Measurements from ENCODE around the gene BRPF3.
"Not testable (repeated sequence)": the region's sequence is repeated elsewhere in the genome, so short reads cannot be mapped to it uniquely, and the experiment has no call there.

BRPF3 gene

DNA sequence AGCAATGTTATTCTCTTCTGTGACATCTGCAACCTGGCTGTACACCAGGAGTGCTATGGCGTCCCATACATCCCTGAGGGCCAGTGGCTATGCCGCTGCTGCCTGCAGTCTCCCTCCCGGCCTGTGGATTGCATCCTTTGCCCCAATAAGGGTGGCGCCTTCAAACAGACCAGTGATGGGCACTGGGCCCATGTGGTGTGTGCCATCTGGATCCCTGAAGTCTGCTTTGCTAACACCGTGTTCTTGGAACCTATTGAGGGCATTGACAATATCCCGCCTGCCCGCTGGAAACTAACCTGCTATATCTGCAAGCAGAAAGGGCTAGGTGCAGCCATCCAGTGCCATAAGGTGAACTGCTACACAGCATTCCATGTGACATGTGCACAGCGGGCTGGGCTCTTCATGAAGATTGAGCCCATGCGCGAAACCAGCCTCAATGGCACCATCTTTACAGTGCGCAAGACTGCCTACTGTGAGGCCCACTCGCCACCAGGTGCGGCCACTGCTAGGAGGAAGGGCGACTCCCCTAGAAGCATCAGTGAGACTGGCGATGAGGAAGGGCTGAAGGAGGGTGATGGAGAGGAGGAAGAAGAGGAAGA, 4.6 kb downstream of the BRPF3 start:
- DNase-seq (ENCODE audit: low spot score): no peak

DNA sequence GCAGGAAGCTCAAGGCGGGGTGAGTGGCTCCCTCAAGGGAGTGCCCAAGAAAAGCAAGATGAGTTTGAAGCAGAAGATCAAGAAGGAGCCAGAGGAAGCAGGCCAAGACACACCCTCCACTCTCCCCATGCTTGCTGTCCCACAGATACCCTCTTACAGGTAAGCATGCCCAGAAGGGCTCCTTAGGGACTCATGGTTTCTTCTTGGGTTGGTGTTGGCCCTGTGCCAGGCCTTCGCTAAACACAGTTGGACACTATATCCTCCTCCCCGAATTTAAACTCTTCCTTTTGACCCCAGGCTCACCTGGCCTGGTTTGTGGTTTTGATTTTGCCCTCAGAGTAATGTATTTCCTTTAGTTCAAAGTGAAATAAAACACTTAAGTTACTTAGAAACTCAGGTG, 5.1 kb downstream of the BRPF3 start:
- DNase-seq (ENCODE audit: low spot score): no peak

DNA sequence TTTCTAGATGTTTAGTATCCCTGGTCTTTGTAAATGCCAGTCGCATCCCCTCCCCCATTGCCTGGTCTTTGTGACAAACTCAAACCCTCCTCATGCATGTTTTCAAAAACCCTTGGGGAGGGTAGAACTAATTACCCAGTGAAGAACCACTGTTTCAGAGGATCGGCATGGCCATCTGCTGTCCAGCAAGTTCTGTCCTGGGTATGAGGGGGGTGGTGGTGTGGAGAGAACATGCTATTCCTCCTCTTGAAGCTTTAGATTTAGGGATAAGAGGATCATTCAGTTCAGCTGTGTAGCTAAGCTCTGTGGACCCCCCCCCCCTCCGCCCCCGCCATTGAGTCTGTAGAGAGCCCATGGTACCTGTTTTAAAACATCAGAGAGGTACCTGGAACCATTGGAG, 5.6 kb downstream of the BRPF3 start:
- no peak for DNase-seq (ENCODE audit: low spot score)

DNA sequence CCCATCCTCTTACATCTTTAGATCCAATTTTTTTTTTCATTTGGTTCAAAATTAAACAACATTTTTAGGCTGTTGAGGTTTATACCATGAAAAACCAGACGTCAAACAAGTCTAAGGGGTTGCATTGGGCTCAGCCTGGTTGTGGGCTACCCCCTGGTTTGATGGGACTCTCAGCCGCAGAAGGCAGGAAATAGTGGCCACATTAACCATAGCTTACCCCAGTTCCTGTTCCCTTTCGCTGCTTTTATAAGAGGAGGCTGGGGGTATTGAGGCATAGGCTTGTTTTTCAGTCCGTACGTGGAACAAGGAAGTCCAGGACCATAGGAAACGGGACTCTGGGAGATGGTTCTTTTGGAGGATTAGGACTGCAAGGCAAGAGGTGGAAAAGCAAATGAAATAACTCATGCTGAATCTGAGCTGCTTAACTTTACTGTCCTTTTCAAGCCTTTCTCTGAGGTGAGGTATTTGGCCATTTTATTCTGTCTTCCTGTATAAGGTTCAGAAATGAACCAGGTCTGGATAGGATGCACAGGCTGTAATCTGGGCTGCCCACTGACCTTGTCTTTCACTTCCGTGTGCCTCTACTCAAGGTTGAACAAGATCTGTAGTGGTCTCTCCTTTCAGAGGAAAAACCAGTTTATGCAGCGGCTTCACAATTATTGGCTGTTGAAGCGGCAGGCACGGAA, 7.7 kb downstream of the BRPF3 start:
- no peak for DNase-seq (ENCODE audit: low spot score)

DNA sequence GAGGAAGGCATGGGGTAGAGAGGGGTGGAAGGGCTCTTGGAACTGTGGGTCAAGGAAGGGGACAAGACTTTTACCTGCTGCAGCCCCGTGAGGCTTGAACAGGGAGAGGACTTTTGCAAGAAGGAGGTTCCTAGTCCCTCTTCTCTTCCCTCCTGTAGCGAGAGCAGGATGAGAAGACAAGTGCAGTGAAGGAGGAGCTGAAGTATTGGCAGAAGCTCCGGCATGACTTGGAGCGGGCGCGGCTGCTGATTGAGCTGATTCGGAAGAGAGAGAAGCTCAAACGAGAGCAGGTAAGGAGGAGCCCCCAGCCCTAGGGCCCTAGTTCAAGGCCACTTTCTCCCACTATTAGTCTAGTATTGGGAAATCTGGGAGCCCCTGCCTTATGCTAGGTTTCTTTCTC, 10.6 kb downstream of the BRPF3 start:
- no peak for DNase-seq (ENCODE audit: low spot score)

DNA sequence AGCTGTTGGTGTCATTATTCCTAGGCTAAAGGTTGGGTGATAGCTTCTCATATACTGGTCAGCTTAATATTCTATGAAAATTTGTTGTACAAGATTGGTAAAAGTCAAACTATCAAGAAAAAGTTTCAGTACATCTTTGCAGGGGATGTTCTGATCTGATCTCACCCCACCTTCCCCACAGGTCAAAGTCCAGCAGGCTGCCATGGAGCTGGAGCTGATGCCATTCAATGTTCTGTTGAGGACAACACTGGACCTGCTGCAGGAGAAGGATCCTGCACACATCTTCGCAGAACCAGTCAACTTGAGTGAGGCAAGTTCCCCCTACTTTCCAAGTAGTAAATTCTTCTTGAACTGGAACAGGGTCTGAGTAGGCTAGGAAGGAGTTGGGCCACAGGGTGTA, 13.1 kb downstream of the BRPF3 start:
- no peak for DNase-seq (ENCODE audit: low spot score)

DNA sequence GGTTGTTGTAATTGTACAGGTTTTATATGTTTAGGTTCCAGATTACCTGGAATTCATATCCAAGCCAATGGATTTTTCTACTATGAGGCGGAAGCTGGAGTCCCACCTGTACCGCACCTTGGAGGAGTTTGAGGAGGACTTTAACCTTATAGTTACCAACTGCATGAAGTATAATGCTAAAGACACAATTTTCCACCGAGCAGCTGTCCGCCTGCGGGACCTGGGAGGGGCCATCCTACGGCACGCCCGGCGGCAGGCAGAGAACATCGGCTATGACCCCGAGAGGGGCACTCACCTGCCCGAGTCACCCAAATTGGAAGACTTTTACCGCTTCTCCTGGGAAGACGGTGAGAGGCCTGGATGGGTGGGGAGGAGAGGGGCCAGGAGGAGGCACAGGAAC, 13.6 kb downstream of the BRPF3 start:
- DNase-seq (ENCODE audit: low spot score): no peak

DNA sequence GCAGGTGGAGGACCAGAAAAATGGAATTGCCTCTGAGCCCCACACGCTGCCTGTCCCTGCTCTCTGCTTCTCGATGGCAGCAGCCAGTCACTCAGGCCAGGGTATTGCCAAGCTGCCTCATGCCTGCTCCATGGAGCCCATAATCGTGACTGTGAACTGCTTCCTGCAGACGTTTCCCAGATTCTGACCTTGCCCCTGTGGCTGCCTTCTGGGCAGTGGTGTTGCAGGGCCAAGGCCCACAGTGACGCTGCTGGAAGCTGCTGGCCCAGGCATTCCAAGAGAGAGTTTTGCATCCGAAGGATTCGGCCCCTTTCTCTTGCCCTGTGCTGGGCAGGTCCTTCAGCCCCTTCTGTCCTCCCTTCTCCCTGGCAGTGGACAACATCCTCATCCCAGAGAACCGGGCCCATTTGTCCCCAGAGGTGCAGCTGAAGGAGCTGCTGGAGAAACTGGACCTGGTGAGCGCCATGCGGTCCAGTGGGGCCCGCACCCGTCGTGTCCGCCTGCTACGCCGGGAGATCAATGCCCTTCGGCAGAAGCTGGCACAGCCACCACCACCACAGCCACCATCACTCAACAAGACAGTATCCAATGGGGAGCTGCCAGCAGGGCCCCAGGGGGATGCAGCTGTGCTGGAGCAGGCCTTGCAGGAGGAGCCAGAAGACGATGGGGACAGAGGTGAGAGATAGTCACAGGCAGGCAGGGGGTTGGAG, 14.5 kb downstream of the BRPF3 start:
- no peak for DNase-seq (ENCODE audit: low spot score)

DNA sequence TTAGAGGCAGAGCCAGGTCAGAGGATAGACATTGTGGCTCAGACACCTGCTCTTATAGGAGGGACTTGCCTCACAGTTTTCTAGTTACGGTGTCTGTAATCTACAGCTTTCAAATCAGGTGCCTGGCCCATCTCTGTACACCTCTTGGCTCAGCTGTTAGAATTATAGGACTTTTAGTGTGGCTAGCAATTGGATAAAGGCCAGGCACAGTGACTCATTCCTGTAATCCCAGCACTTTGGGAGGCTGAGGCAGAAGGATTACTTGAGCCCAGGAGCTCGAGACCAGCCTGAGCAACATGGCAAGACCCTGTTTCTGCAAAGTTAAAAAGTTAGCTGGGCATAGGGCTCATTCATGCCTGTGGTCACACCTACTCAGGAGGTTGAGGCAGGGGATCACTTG, 20.0 kb downstream of the BRPF3 start:
- DNase-seq (ENCODE audit: low spot score): no peak

DNA sequence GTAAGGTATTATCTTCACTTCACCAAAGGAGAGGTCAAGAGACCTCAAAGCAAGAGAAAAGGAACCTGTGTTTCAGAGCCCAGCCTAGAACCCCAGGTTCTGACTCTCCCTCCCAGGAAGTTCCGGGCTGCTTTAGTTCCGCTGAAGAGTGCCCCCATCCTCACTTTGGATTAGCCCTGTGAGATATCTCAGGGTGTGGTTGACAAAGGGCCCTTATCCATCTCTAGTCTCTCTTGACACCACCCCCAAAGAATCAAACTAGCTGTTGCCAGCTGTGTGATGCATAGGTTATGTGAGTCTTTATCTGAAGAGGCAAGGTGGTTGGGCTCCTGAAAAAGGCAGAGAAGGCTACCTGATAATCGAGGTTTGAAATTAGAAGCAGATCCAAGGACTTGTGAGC, 20.6 kb downstream of the BRPF3 start:
- DNase-seq (ENCODE audit: low spot score): no peak

DNA sequence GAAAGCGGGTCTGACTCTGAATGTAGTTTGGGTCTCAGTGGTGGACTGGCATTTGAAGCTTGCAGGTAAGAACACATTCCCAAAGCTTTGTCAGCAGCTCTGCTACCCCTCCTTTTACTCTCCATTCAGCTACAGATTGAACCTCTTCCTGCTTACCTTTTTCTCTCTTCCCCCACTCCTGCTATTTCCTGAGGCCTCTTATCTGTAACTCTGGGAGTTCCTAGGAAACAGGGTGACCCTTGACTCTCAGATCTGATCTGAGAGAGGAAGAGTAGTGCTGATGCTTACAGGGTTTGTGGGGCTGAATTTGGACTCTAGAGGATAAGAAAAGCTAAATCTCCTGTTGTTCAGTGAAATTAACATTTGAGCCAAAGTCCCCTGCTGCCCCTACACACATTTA, 21.4 kb downstream of the BRPF3 start:
- DNase-seq (ENCODE audit: low spot score): no peak

DNA sequence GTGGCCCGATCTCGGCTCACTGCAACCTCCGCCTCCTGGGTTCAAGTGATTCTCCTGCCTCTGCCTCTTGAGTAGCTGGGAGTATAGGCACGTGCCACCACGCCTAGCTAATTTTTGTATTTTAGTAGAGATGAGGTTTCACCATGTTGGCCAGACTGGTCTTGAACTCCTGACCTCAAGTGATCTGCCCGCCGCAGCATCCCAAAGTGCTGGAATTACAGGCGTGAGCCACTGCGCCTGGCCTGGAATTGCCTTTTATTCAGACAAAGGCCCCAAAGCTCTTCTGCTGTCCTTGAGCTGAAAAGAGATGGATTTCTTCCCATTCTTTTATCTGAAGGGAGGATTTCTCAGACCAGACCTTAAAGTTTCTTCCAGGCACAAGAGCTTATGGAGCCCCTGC, 22.0 kb downstream of the BRPF3 start:
- not testable (repeated sequence) for DNase-seq (ENCODE audit: low spot score)

DNA sequence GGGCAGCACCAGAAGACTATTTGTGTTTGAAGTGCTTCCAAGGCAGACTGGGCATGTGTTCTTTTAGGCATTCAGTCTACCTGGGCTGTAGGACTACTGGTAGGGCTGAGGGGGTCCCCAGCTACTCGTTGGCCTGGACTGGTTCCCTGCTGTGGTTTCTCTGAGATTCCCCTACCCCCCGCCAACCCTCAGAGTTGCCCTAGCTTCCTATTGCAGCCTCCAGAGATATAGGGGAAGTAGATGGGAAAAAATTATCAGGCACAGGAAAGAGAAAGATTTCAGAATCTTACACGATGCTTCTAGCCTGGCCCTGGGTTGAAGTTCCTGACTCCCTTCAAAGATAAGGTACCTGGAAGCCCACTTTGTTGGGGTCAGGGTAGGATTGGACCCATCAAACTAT, 22.5 kb downstream of the BRPF3 start:
- no peak for DNase-seq (ENCODE audit: low spot score)

DNA sequence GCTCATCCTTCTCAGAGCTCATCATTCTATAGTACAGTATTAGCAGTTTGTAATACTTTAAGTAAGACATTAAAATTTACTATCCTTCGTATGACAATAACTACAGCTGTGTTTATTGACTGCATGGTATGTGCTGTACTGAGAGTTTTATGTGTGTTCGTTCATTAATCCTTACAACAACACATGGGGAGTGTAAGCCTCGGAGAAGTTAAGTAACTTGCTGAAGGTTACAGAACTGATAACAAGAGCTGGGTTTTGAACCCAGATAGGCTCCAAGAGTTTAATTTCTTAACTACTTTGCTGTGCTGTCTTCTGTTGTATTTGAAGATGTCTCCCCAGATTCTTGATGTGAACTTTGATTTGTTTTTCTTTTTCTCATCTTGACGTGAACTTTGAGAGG, 23.7 kb downstream of the BRPF3 start:
- DNase-seq (ENCODE audit: low spot score): no peak

DNA sequence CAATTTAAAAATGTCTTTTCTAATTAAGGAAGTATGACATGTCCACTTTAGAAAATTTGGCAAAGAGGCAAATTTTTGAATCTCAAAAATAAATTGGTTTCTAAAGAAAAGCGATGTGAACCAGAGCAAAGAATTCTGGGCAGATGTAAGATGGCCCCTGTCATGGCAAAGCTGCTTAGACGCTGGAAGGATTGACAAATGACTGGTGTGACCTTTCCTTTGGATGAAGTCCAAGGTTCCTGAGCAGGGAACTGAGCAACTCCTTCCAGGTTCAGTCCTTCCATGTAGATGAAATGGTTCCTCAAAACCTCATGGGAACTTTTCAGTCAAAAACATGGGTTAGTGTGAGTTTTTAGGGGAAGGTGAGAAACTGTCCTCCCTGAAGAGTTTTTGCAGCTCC, 25.1 kb downstream of the BRPF3 start:
- DNase-seq (ENCODE audit: low spot score): no peak

DNA sequence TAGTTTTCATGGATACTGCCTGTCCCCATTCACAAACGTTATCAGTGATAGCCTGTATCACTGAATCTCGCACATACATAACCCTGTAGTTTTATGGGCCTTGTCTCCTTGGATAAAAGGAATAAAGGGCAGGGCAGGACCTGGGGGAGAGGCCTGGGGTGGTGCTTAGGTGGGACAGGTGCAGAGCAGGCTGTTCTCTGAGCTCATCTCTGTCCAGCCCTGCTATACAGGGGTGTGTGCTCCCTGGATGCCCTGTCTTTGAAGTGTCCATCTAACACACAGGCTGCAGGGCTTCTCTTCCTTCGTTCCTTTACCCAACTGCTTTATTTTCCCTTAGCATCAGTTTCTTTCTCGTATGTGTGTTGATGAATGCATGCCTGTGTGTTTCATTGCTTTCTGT, 26.4 kb downstream of the BRPF3 start:
- no peak for DNase-seq (ENCODE audit: low spot score)

DNA sequence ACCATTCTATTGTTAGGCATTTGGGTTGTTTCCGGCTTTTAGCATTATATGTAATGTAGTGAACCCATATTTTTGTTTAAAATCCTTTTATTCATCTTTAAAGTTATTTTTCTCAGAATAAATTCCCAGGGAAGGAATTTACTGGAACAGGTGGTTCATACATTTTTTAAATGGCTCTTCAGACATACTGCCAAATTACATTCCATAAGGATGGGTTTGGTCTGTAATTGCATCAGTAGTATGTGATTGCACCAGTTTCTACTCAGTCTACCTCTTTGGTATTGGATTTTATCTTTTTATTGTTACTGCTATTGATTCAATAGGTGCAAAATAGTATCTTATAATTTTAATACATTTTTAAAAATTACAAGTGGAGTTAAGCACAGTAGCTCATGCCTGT, 27.2 kb downstream of the BRPF3 start:
- no peak for DNase-seq (ENCODE audit: low spot score)

DNA sequence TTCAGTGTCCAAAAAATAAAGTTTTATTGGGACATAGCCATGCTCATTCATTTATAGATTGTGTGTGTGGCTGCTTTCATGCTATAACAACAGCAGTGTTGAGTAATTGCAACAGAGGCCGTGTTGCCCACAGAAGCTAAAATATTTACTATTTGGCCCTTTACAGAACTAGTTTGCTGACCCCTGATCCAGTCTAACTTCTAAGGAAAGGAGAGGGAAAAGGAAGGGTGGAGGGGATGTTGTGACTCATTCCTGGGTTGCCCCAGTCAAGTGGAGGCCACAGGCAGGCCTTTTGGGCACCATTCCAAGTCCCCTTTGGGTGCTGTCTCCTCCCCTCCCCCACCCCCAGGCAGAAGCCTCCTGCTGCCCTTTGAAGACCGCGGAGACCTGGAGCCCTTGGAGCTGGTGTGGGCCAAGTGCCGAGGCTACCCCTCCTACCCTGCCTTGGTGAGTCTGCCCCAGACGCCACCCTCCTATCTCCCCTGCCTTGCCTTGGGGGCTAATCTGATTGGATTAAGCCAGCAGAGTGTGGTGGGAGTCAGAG, 28.4 kb downstream of the BRPF3 start:
- DNase-seq (ENCODE audit: low spot score): no peak

DNA sequence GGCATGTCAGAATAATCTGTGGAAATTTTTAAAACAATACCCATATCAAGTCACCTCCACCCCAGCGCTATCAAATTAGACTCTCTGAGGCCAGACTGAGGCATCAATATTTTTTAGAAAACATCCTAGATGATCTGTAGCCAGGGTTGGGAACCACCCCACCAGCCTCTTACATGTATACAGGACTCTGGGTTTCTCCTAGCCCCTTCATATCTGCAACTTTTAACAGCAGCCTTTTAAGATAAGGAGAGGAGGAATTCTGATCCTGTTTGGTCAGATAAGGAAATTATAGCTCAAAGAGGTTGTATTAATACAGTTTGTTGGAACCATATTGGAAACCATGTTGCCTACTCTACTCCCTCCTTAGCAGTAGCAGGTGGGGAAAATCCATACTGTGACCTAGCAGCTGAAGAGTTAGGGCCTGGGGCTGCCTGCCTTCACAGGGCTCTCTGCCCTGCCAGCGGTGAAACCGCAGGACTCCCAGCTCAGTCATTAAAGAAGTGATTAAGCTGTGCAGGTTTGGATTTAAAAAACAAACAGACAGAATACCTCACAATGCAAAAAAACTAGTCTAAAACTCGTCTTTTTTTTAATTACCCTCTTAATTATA, 30.0 kb downstream of the BRPF3 start:
- DNase-seq (ENCODE audit: low spot score): no peak

DNA sequence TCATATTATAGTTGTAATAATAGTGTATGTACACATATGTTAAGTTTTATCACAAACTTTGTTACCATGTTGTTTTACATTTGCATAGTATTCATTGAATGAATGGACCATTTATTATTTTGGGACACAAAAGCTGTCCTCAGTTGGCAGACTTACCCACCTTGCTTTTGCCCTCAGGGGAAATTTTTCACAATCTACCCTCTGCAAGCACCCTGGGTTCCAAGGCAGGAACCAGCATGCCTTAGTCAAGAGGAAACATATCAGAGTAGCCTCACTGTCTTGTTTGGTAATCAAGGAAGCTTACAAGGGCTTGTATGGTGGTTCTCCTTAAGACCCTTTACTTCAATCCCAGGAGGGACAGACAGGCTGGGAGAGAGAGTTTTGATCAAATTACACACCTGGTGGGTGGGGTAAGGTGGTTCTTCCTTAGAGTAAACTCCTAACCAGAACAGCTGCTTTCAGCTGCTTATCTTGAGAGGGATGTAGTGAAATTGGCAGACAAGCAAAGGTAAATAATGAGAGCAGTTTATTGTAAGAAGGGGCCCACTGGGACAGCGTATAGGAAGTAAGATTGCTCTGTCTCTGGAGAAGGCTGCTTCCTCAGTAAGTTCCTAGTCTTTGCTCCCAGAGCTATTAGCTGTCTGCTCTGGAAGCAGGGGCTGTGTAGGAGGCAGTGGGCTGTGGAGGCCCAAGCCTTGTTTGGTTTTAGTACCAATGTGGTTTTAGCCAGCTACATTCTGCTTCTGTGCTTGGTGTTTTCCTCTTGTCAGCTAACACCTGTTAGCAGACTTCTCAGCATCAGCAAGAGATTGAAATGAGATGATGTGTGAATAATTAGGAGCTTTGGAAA, 31.1 kb downstream of the BRPF3 start:
- no peak for DNase-seq (ENCODE audit: low spot score)

DNA sequence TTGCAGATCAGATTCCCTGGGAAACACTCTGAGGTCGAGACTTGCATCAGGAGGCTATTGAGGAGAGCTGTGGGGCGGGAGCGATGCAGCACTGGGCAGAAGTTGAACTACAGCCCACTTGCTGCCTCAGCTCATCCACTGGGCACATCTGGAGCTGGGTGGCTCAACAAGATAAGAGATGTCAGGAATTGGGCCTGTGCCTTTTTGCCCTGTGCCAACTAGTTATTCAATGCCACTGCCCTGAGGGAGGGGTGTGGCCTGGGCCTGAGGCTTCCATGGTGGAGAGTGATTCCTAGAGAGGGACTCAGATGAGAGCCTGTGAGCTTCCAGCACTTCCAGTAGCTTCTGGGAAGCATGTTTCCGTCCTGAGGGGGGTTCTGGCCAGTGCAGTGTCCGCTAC, 32.7 kb downstream of the BRPF3 start:
- DNase-seq (ENCODE audit: low spot score): no peak

DNA sequence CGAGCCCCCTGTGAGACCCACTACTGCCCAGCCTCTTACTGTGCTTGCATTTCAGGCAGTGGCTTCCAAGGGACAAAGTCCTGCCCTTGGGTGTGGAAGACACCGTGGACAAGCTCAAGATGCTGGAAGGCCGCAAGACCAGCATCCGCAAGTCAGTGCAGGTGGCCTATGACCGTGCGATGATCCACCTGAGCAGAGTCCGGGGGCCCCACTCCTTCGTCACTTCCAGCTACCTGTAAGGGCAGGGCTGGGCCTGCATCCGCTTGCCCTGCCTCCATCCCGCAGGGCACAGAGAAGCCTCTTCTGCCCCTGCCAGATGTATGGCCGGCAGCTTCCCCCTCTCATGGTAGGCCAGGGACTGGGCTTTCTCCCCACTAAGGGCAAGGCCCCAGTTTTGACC, 33.8 kb downstream of the BRPF3 start:
- no peak for DNase-seq (ENCODE audit: low spot score)

All from kidney capillary endothelial cell (primary cell).